Mesothelial cell of epicardium (in vitro differentiated cells): ENCODE measurements around the gene ATG13. TPM values are rescaled to one million over a fixed set of nuclear protein-coding genes. Genes with fewer than 3 reads are reported as not detected.
A peak's percentile ranks its signal among the peaks of the same experiment; 100 is the strongest.

Source experiments
- DNase-seq, 2 experiments: peaks; one replicate each; pipeline ENCODE4 v3.0.0; 2021; ENCODE audit warnings: low spot score in 2 of 2; ENCODE audit not compliant: unreplicated experiment in 2 of 2
- H3K27ac Mint-ChIP-seq: 2 replicates; pipeline ENCODE4 v1.8.0; 2021; ENCODE audit warnings: mixed read lengths
- H3K27me3 Mint-ChIP-seq: 2 replicates; pipeline ENCODE4 v1.8.0; 2021; ENCODE audit warnings: low read depth, mixed read lengths
- H3K36me3 Mint-ChIP-seq: 2 replicates; pipeline ENCODE4 v1.8.0; 2021; ENCODE audit warnings: mixed read lengths
- H3K4me1 Mint-ChIP-seq: 2 replicates; pipeline ENCODE4 v1.8.0; 2021; ENCODE audit warnings: mixed read lengths
- H3K4me3 Mint-ChIP-seq: 2 replicates; pipeline ENCODE4 v1.8.0; 2021; ENCODE audit warnings: mild to moderate bottlenecking, moderate library complexity, mixed read lengths
- H3K9me3 Mint-ChIP-seq: 2 replicates; pipeline ENCODE4 v1.8.0; 2021; ENCODE audit warnings: mixed read lengths
- CTCF ChIP-seq: fragments of 200-600 bp; sonication (generic); IDR thresholded peaks from one replicate; pipeline ENCODE4 v1.5.0; 2021; ENCODE audit warnings: antibody characterized with exemption; ENCODE audit not compliant: unreplicated experiment
- total RNA-seq: library from RNA; stranded (reverse); gene quantifications from 3 replicates; pipeline ENCODE4 v1.2.1, GENCODE V29; 2021

Gene ATG13
- total RNA-seq, 1 donor from 2014 or later: 67.8 TPM

- Mint-ChIP-seq H3K27me3 (no peaks in the 10 kb centered on the region), H3K9me3 (no peaks in the 10 kb centered on the region), H3K27ac (no peak overlapping the region), H3K4me3 (no peak overlapping the region), H3K36me3 (no peaks in the 10 kb centered on the region), H3K4me1 (peaks cover 33% of the 10 kb centered on the region)
- TF ChIP-seq CTCF: no peak
- no peak for DNase-seq
Observed at GRCh38 chr11:46588131-46588530, 29.2 kb upstream of the ATG13 start.

- Mint-ChIP-seq H3K4me3 (no peak overlapping the region), H3K36me3 (no peaks in the 10 kb centered on the region), H3K27me3 (no peaks in the 10 kb centered on the region), H3K27ac (peak overlapping the region; percentile 59), H3K4me1 (peaks cover 36% of the 10 kb centered on the region), H3K9me3 (no peaks in the 10 kb centered on the region)
- no peak for DNase-seq
- TF ChIP-seq CTCF: no peak
Observed at GRCh38 chr11:46588915-46589314, 28.4 kb upstream of the ATG13 start.

GRCh38 chr11:46590740-46591605 is 26.4 kb upstream of the ATG13 start:
- no peak for TF ChIP-seq CTCF
- no peaks in the 10 kb centered on the region for H3K27me3 Mint-ChIP-seq
- DNase-seq: no peak
- H3K4me1 Mint-ChIP-seq: peaks cover 40% of the 10 kb centered on the region
- H3K9me3 Mint-ChIP-seq: no peaks in the 10 kb centered on the region
- H3K27ac Mint-ChIP-seq: peak overlapping the region; percentile 70
- H3K36me3 Mint-ChIP-seq: no peaks in the 10 kb centered on the region
- H3K4me3 Mint-ChIP-seq: peak overlapping the region; percentile 19

- peak within 1 kb of the TSS; percentile 95 for H3K27ac Mint-ChIP-seq
- peak within 1 kb of the TSS; percentile 92 for H3K4me3 Mint-ChIP-seq
Observed at GRCh38 chr11:46593550-46594373, 23.6 kb upstream of the ATG13 start, which contains the start of gene AMBRA1. Gene AMBRA1, minus strand, starts transcription at chr11:46594023. Its CDS starts 45,643 bp downstream, at chr11:46548380.

GRCh38 chr11:46594374-46594700 is 23.0 kb upstream of the ATG13 start:
- H3K4me1 Mint-ChIP-seq: peaks cover 31% of the 10 kb centered on the region
- DNase-seq: no peak
- peak overlapping the region; percentile 95 for H3K27ac Mint-ChIP-seq
- H3K9me3 Mint-ChIP-seq: no peaks in the 10 kb centered on the region
- TF ChIP-seq CTCF: no peak
- peak overlapping the region; percentile 92 for H3K4me3 Mint-ChIP-seq
- no peaks in the 10 kb centered on the region for H3K27me3 Mint-ChIP-seq
- H3K36me3 Mint-ChIP-seq: no peaks in the 10 kb centered on the region

More at GRCh38 chr11:46593550-46594373, 23.6 kb upstream of the ATG13 start, which contains the start of gene AMBRA1:
- H3K4me1 Mint-ChIP-seq: peaks cover 37% of the 10 kb centered on the region
- H3K27me3 Mint-ChIP-seq: no peaks in the 10 kb centered on the region
- no peaks in the 10 kb centered on the region for H3K36me3 Mint-ChIP-seq
- H3K9me3 Mint-ChIP-seq: no peaks in the 10 kb centered on the region
- peak; percentile 53 to 86 for DNase-seq
- no peak for TF ChIP-seq CTCF
